ENCODE data around the gene SLC10A3. TPM values are rescaled to one million over a fixed set of nuclear protein-coding genes. Genes with fewer than 3 reads are reported as not detected.

SLC10A3 gene
- polyA plus RNA-seq, 1 of the 3 experiments (the other 2 are of a cell fraction), result 29.7 TPM

DNA sequence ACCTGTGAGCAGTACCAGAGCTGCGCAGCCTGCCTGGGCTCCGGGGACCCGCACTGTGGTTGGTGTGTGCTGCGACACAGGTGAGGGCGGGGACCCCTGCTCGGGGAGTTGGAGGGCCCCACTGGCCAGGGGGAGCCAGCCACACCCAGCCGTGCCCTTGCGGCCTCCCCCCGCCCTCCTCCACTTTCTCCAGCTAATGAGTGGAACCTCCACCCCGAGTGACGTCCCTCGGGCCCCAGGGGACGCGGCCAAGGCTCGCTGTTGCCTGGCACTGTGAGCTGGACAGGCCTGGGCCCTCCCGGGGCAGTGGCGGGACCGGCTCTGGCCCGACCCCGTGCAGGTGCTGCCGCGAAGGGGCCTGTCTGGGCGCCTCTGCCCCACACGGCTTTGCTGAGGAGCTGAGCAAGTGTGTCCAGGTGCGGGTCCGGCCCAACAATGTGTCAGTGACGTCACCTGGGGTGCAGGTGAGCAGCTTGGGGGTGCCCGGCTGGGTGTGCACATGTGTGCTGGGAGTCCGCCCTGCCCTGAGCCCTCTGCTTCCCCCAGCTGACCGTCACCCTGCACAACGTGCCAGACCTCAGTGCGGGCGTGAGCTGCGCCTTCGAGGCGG is 26.7 kb downstream of the SLC10A3 start (continued):
- TF ChIP-seq, protein P1, sequence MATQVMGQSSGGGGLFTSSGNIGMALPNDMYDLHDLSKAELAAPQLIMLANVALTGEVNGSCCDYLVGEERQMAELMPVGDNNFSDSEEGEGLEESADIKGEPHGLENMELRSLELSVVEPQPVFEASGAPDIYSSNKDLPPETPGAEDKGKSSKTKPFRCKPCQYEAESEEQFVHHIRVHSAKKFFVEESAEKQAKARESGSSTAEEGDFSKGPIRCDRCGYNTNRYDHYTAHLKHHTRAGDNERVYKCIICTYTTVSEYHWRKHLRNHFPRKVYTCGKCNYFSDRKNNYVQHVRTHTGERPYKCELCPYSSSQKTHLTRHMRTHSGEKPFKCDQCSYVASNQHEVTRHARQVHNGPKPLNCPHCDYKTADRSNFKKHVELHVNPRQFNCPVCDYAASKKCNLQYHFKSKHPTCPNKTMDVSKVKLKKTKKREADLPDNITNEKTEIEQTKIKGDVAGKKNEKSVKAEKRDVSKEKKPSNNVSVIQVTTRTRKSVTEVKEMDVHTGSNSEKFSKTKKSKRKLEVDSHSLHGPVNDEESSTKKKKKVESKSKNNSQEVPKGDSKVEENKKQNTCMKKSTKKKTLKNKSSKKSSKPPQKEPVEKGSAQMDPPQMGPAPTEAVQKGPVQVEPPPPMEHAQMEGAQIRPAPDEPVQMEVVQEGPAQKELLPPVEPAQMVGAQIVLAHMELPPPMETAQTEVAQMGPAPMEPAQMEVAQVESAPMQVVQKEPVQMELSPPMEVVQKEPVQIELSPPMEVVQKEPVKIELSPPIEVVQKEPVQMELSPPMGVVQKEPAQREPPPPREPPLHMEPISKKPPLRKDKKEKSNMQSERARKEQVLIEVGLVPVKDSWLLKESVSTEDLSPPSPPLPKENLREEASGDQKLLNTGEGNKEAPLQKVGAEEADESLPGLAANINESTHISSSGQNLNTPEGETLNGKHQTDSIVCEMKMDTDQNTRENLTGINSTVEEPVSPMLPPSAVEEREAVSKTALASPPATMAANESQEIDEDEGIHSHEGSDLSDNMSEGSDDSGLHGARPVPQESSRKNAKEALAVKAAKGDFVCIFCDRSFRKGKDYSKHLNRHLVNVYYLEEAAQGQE (IDR thresholded peaks at IDR 0.05; ENCODE audit: low read depth, low read length), result no peak
- TF ChIP-seq MEF2A (IDR thresholded peaks at IDR 0.05; ENCODE audit: borderline replicate concordance, low read depth), result no peak
- no peak for TF ChIP-seq FOXJ3 (CRISPR knock-in tag; IDR thresholded peaks at IDR 0.05)
- TF ChIP-seq RFX5 (IDR thresholded peaks at IDR 0.05; ENCODE audit: low read length), result no peak
- no peak for TF ChIP-seq CHD2 (IDR thresholded peaks at IDR 0.05; ENCODE audit: low read length, partially characterized antibody)
- TF ChIP-seq, protein P2, sequence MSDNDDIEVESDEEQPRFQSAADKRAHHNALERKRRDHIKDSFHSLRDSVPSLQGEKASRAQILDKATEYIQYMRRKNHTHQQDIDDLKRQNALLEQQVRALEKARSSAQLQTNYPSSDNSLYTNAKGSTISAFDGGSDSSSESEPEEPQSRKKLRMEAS (IDR thresholded peaks at IDR 0.05; ENCODE audit: low read depth), result no peak
- no peak for TF ChIP-seq SMC3 (IDR thresholded peaks at IDR 0.05; ENCODE audit: low read depth, low read length)
- TF ChIP-seq, protein P3, sequence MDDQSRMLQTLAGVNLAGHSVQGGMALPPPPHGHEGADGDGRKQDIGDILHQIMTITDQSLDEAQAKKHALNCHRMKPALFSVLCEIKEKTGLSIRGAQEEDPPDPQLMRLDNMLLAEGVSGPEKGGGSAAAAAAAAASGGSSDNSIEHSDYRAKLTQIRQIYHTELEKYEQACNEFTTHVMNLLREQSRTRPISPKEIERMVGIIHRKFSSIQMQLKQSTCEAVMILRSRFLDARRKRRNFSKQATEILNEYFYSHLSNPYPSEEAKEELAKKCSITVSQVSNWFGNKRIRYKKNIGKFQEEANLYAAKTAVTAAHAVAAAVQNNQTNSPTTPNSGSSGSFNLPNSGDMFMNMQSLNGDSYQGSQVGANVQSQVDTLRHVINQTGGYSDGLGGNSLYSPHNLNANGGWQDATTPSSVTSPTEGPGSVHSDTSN (IDR thresholded peaks at IDR 0.05), result no peak

DNA sequence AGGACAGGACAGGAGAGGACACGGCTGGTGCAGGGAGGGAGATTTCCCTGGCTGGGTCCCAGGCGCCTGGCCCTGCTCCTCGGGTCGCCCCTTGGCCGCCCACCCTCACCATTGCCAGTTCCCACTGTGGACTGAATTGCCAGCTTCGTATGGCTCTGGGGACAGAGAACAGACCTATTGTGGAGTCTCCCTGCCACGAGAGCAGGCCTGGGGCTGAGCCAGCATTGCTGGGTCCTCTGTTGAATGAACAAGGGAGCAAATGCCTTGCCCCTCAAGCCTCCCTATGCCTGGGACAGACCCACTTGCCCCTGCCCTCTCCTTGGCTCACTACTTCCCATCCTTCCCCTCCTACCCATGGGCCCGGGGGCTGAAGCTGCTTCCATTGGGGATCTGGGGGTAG is 28.0 kb downstream of the SLC10A3 start:
- Histone ChIP-seq H3K27ac (ENCODE audit: low read depth in 2 of 2, low read length in 1 of 2) (no peak overlapping the region), H3K9me3 (no peaks in the 10 kb centered on the region), H3F3A (replicated peaks; ENCODE audit: insufficient read depth) (no peaks in the 10 kb centered on the region), H3K27me3 (ENCODE audit: insufficient read depth) (no peaks in the 10 kb centered on the region), H3K79me2 (ENCODE audit: insufficient read depth) (peaks cover 35% of the 10 kb centered on the region), H3K36me3 (replicated peaks in 1 of 2; ENCODE audit: control insufficient read depth in 1 of 2, insufficient read depth in 2 of 2, low read length in 1 of 2) (peaks cover 0 to 25% of the 10 kb centered on the region in 2 experiments), H3K4me2 (no peak overlapping the region), H3K4me3 (ENCODE audit: low read depth in 2 of 2, low read length in 1 of 2) (no peak overlapping the region), H4K20me1 (ENCODE audit: insufficient read depth) (peaks cover 36% of the 10 kb centered on the region), H3K4me1 (ENCODE audit: control insufficient read depth in 1 of 2, insufficient read depth in 2 of 2, low read depth in 1 of 2, low read length in 1 of 2) (peaks cover 0 to 12% of the 10 kb centered on the region in 2 experiments; a peak in 1 of 4 replicates), H3K9ac (no peak overlapping the region), H3K9me2 (no peaks in the 10 kb centered on the region), H2AFZ (ENCODE audit: low read depth) (no peak overlapping the region)
- WGBS (ENCODE audit: low lambda C conversion rate), result 88% methylated on average over 1 of the region's 8 CpGs
- ChIA-PET POLR2A (interaction anchor here (1.8 kb wide), 1 partner anchor 16 kb away, joined by 5 read pairs; the partner anchor contains the start of gene LAGE3), CTCF (interaction anchor here (1.9 kb wide), 1 partner anchor 15 kb away, joined by 4 read pairs; no protein-coding TSS in a partner anchor)
- no peak for DNase-seq
- TF ChIP-seq RFX5 (IDR thresholded peaks at IDR 0.05; ENCODE audit: low read length), result no peak
- TF ChIP-seq FOXJ3 (CRISPR knock-in tag; IDR thresholded peaks at IDR 0.05), result no peak
- no peak for TF ChIP-seq ELF1 (IDR thresholded peaks at IDR 0.05)
- TF ChIP-seq, protein P4, sequence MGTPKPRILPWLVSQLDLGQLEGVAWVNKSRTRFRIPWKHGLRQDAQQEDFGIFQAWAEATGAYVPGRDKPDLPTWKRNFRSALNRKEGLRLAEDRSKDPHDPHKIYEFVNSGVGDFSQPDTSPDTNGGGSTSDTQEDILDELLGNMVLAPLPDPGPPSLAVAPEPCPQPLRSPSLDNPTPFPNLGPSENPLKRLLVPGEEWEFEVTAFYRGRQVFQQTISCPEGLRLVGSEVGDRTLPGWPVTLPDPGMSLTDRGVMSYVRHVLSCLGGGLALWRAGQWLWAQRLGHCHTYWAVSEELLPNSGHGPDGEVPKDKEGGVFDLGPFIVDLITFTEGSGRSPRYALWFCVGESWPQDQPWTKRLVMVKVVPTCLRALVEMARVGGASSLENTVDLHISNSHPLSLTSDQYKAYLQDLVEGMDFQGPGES (IDR thresholded peaks at IDR 0.05; ENCODE audit: low read depth, low read length), result no peak
